ENCODE measurements around the gene CTIF.

DNA sequence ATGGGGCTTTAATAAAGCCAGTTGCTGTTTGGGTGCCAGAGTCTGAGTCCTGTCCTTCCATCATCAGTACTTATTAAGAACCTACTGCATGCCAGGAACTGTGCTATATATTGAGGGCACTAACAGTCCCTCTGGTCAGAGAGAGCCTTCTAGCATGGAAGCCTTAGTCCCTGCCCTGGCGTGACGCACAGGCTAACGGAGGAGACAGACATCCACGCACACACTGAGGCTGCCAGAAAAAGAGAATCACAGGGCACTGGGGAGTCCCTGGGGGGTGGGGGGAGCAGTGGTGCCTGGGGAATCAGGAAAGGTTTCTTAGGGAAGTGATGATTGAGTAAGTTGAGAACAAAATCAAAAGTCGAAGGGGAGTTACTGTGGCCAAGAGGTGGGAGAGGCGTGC is 31.5 kb downstream of the CTIF start:
- TF ChIP-seq, protein P1, sequence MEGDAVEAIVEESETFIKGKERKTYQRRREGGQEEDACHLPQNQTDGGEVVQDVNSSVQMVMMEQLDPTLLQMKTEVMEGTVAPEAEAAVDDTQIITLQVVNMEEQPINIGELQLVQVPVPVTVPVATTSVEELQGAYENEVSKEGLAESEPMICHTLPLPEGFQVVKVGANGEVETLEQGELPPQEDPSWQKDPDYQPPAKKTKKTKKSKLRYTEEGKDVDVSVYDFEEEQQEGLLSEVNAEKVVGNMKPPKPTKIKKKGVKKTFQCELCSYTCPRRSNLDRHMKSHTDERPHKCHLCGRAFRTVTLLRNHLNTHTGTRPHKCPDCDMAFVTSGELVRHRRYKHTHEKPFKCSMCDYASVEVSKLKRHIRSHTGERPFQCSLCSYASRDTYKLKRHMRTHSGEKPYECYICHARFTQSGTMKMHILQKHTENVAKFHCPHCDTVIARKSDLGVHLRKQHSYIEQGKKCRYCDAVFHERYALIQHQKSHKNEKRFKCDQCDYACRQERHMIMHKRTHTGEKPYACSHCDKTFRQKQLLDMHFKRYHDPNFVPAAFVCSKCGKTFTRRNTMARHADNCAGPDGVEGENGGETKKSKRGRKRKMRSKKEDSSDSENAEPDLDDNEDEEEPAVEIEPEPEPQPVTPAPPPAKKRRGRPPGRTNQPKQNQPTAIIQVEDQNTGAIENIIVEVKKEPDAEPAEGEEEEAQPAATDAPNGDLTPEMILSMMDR (IDR thresholded peaks at IDR 0.05 in 8 of 11, conservative IDR thresholded peaks at IDR 0.05 in 3 of 11) = no peak
- TF ChIP-seq POLR2AphosphoS5 (IDR thresholded peaks at IDR 0.05) = no peak
- TF ChIP-seq POLR2A (IDR thresholded peaks at IDR 0.05) = no peak
